Activated T-cell treated with anti-CD3 and anti-CD28 coated beads, Interleukin-2, amount 50 U/mL, for 24 hours (primary cell): ENCODE data around the gene COPG1.
"Not testable (repeated sequence)": the region's sequence is repeated elsewhere in the genome, so short reads cannot be mapped to it uniquely, and the experiment has no call there.

Experiments
- DNase-seq: peaks from one replicate; pipeline ENCODE4 v3.0.0-alpha.2; 2020
- H3K27ac Mint-ChIP-seq: 2 replicates; pipeline ENCODE4 v1.8.0; 2020; ENCODE audit warnings: mild to moderate bottlenecking, mixed read lengths
- H3K27me3 Mint-ChIP-seq: 2 replicates; pipeline ENCODE4 v1.8.0; 2020; ENCODE audit warnings: mixed read lengths
- H3K36me3 Mint-ChIP-seq: 2 replicates; pipeline ENCODE4 v1.8.0; 2020; ENCODE audit warnings: low read depth, mixed read lengths
- H3K4me1 Mint-ChIP-seq: 2 replicates; pipeline ENCODE4 v1.8.0; 2020; ENCODE audit warnings: low read depth, mixed read lengths
- H3K4me3 Mint-ChIP-seq: 2 replicates; pipeline ENCODE4 v1.8.0; 2020; ENCODE audit warnings: mild to moderate bottlenecking, moderate library complexity, mixed read lengths
- H3K9me3 Mint-ChIP-seq: 2 replicates; pipeline ENCODE4 v1.8.0; 2020; ENCODE audit warnings: mixed read lengths

The COPG1 gene

DNA sequence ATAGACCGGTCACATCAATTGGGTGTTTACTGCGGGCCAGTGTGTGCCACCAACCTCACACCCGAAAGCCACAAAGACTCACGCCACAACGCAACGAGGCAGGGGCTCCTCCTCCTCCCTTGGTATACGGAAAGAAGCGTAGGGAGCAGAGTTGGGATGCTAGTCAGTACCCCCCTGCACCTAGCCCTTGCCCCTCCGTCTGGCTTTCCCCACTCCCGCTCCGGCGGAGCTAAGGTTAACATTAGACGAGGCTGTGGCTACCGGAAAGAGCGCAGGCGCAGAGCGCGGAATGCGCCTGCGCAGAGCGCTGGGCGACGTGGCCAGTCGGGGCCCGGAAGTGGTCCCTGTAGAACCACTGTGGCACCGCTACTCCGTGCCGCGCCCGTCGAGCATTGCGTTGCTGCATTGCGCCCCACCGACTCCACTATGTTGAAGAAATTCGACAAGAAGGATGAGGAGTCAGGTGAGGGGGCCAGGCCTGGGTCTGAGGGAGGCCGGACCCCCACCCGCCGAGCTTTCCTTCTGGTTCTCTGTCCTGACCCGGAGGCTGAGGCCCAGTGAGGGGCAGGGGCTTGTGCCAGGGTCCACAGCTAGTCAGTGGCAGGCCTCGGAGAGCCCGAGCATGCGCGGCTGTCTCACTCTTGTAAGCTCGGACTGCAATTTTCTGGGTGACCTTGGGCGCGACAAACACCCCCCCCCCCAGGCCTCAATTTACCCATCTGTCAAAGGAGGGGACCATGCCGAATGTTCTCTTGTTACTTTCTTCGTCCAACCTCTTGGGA lies at the start of gene COPG1:
Gene COPG1, plus strand, starts transcription at position 323 of the 782 bp plus-strand sequence. Its CDS starts 104 bp downstream, at position 427.
- H3K27me3 Mint-ChIP-seq = no peaks in the 10 kb centered on the region
- peak within 1 kb of the TSS; percentile 96 for H3K4me3 Mint-ChIP-seq
- H3K4me1 Mint-ChIP-seq = peaks cover 48% of the 10 kb centered on the region

DNA sequence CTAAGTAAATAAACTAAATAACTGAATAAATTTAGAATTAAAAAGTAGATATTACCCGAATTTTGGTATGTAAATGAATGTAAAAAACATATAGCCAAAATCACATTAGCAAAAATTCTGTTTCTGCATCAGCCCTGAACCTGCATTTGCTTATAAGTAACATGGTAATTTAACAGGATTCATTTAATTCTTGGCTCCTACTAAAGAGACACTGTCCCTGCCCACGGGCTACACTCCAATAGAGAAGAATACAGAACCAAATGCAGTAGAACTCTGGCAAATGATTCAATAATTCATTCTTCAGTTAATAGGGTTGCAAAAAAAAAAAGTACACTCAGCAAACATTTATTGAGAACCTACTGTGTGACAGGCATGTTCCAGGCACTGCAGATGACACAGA lies 44.9 kb upstream of the COPG1 start:
- Mint-ChIP-seq H3K27ac (no peak overlapping the region), H3K36me3 (no peaks in the 10 kb centered on the region), H3K27me3 (no peaks in the 10 kb centered on the region), H3K9me3 (no peaks in the 10 kb centered on the region), H3K4me3 (no peak overlapping the region), H3K4me1 (no peaks in the 10 kb centered on the region)
- no peak for DNase-seq

More for the DNA sequence above, at the start of gene COPG1:
- H3K27ac Mint-ChIP-seq = peak within 1 kb of the TSS; percentile 97
- H3K36me3 Mint-ChIP-seq = peaks cover 50% of the 10 kb centered on the region
- no peaks in the 10 kb centered on the region for H3K9me3 Mint-ChIP-seq
- peak; percentile 93 for DNase-seq

GRCh38 chr3:129205109-129205832 lies 44.1 kb upstream of the COPG1 start:
- Mint-ChIP-seq H3K9me3 (no peaks in the 10 kb centered on the region), H3K36me3 (no peaks in the 10 kb centered on the region), H3K4me3 (no peak overlapping the region), H3K27ac (no peak overlapping the region), H3K27me3 (peaks cover 2% of the 10 kb centered on the region), H3K4me1 (no peaks in the 10 kb centered on the region)
- DNase-seq = no peak

DNA sequence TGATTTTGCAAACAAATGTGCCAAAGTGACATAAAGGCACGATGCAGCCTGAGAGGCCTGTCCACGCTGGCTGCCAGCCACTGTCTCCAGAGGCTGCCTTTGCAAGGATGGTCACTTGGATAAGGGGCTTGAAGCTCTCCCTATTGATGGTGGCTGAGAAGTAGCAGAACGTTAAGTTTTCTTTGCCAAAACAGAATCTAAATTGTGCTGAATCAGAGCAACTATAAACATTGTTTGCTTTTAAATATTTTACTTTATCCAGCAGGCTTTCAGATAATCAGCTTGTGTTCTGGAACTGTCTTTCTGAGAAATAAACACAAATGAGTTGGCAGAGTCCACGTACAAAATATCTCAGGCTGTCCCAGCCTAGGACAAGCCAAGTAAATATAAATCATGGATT lies 41.9 kb upstream of the COPG1 start:
- no peak for DNase-seq
- H3K9me3 Mint-ChIP-seq = no peaks in the 10 kb centered on the region

DNA sequence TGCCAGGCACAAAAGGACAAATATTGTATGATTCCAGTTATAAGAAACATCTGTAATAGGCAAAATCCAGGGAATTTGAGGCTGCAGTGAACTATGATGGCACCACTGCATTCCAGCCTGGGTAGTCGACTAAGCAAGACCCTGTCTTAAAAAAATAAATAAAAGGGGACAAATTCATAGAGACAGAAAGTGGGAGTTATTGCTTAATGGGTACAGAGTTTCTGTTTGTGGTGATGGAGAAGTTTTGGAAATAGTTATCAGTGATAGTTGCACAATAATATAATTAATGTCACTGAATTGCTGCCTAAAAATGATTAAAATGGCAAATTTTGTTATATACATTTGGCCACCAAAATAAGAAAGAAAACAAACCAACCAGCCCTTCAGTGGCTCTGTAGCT lies 38.1 kb upstream of the COPG1 start:
- Mint-ChIP-seq H3K27me3 (peaks cover 3% of the 10 kb centered on the region), H3K4me3 (no peak overlapping the region), H3K36me3 (no peaks in the 10 kb centered on the region), H3K27ac (no peak overlapping the region), H3K9me3 (no peaks in the 10 kb centered on the region), H3K4me1 (no peaks in the 10 kb centered on the region)
- DNase-seq = no peak

More for the DNA sequence above, 41.9 kb upstream of the COPG1 start:
- Mint-ChIP-seq H3K4me1 (no peaks in the 10 kb centered on the region), H3K27ac (no peak overlapping the region), H3K36me3 (no peaks in the 10 kb centered on the region), H3K27me3 (peaks cover 3% of the 10 kb centered on the region), H3K4me3 (no peak overlapping the region)

DNA sequence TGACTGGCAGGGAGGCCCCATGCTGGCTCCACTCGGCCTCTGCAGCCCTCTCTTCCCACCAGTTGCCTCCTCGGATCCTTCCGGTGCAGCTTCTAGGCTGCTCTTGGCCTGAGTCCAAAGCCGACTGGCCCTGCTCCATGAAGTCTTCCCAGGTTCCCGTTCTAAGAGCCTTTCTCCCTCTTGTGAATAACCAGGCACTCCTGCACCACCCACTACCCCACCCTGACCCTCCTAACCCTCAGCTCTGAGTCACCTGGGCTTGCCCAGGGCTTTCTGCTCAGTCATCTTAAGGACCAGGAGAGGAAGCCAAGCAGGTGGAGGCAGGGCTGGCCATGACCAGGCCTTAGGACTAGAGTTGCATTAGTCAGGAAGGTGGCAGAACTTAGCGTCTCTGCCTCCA lies 37.6 kb upstream of the COPG1 start:
- peaks cover 3% of the 10 kb centered on the region for H3K27me3 Mint-ChIP-seq
- no peak for DNase-seq
- no peaks in the 10 kb centered on the region for H3K4me1 Mint-ChIP-seq
- H3K36me3 Mint-ChIP-seq = no peaks in the 10 kb centered on the region
- H3K4me3 Mint-ChIP-seq = no peak overlapping the region
- no peak overlapping the region for H3K27ac Mint-ChIP-seq
- H3K9me3 Mint-ChIP-seq = no peaks in the 10 kb centered on the region

GRCh38 chr3:129213238-129213637 lies 36.2 kb upstream of the COPG1 start:
- no peak overlapping the region for H3K4me3 Mint-ChIP-seq
- H3K9me3 Mint-ChIP-seq = no peaks in the 10 kb centered on the region
- no peak overlapping the region for H3K27ac Mint-ChIP-seq
- peaks cover 3% of the 10 kb centered on the region for H3K27me3 Mint-ChIP-seq
- DNase-seq = no peak
- H3K4me1 Mint-ChIP-seq = no peaks in the 10 kb centered on the region
- H3K36me3 Mint-ChIP-seq = no peaks in the 10 kb centered on the region

DNA sequence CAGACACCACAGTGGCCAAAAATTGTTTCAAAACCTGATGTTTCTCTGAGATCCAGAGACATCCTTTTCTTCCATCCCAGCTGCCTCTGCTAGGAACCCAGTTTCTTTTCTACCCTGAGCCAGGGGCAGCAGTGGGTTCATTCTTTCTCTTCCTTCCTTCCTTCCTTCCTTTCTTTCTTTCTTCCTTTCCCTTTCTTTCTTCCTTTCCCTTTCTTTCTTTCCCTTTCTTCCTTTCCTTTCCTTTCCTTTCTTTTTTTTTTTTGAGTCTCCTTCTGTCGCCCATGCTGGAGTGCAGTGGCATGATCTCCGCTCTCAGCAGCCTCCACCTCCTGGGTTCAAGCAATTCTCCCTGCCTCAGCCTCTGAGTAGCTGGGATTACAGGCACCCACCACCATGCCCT lies 30.7 kb upstream of the COPG1 start:
- Mint-ChIP-seq H3K27ac (no peak overlapping the region), H3K36me3 (no peaks in the 10 kb centered on the region), H3K27me3 (no peaks in the 10 kb centered on the region), H3K4me1 (no peaks in the 10 kb centered on the region), H3K4me3 (no peak overlapping the region), H3K9me3 (no peaks in the 10 kb centered on the region)
- DNase-seq = no peak

- H3K27ac Mint-ChIP-seq, H3K9me3 Mint-ChIP-seq, DNase-seq, H3K36me3 Mint-ChIP-seq, H3K27me3 Mint-ChIP-seq, H3K4me3 Mint-ChIP-seq: not testable (repeated sequence)
- H3K4me1 Mint-ChIP-seq = peaks cover 19% of the 10 kb centered on the region
Observed at GRCh38 chr3:129224387-129224786, 25.0 kb upstream of the COPG1 start.

GRCh38 chr3:129224984-129225393 lies 24.4 kb upstream of the COPG1 start:
- Mint-ChIP-seq H3K27ac (peak overlapping the region; percentile 28), H3K4me1 (peaks cover 19% of the 10 kb centered on the region), H3K36me3 (no peaks in the 10 kb centered on the region), H3K9me3 (no peaks in the 10 kb centered on the region), H3K4me3 (peak overlapping the region; percentile 15), H3K27me3 (no peaks in the 10 kb centered on the region)
- DNase-seq = peak; percentile 39

DNA sequence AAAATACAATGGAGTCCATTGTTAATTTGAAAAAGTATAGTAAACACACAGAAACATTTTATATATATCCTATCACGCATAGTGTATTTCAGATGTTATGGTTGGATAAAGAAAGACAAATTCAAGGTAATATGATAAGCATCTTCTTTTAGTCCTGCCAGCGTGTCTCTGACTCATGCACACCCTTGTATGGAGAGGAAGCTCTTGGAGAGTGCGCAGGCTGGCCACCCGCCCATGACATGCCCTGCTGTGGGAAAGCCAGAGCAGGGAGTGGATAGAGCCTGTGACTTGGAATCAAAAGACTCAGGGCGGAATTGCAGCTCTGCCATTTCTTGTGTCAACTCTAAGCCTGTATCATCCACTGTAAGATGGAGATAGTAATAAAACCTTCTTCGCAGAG lies 23.0 kb upstream of the COPG1 start:
- Mint-ChIP-seq H3K27me3 (no peaks in the 10 kb centered on the region), H3K4me1 (peaks cover 29% of the 10 kb centered on the region), H3K4me3 (no peak overlapping the region), H3K36me3 (no peaks in the 10 kb centered on the region), H3K27ac (no peak overlapping the region), H3K9me3 (no peaks in the 10 kb centered on the region)
- DNase-seq = no peak

- H3K4me1 Mint-ChIP-seq = peaks cover 36% of the 10 kb centered on the region
- H3K27ac Mint-ChIP-seq = no peak overlapping the region
- H3K36me3 Mint-ChIP-seq = no peaks in the 10 kb centered on the region
- no peaks in the 10 kb centered on the region for H3K27me3 Mint-ChIP-seq
- no peak for DNase-seq
- no peaks in the 10 kb centered on the region for H3K9me3 Mint-ChIP-seq
- H3K4me3 Mint-ChIP-seq = no peak overlapping the region
Observed at GRCh38 chr3:129228891-129229585, 20.4 kb upstream of the COPG1 start.

GRCh38 chr3:129230311-129231019 lies 18.9 kb upstream of the COPG1 start:
- H3K36me3 Mint-ChIP-seq = no peaks in the 10 kb centered on the region
- H3K4me3 Mint-ChIP-seq = no peak overlapping the region
- H3K27me3 Mint-ChIP-seq = no peaks in the 10 kb centered on the region
- DNase-seq = no peak
- peak overlapping the region; percentile 71 for H3K27ac Mint-ChIP-seq
- H3K4me1 Mint-ChIP-seq = peaks cover 28% of the 10 kb centered on the region
- H3K9me3 Mint-ChIP-seq = no peaks in the 10 kb centered on the region

DNA sequence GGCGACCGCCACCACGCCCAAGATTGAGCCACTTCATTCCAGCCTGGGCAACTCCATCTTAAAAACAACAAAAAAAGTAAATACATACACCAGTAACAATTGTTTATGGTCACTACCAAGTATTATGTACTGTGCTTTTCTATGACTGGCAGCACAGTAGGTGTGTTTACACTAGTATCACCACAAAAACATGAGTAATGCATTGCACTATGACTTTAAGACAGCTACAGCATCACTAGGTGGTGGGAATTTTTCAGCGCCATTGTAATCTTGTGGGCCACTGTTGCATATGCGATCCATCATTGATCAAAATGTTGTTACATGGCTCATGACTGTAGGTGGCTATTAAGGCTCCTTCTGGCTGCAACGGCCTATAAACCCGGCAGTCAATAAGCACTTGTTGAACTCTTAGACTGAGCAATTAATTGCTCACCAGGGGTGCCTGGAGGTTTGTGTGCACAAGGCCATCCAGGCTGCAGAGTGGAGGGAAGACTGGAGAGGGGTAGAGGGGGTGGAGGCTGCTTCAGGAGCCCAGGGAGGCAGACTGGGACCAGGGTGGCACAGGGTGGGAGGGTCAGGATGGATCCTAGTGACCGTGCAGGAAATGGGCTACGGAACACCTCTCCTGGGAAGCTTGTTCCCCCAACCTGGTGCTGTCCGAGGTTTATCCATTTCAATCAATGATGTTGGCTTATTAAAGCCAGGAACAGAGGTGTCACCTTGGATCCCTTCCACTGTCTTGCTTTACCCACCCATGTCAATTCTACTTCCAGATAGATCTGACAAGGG lies 17.9 kb upstream of the COPG1 start:
- no peaks in the 10 kb centered on the region for H3K9me3 Mint-ChIP-seq
- no peak for DNase-seq
- H3K27ac Mint-ChIP-seq = peak overlapping the region; percentile 16
- peaks cover 24% of the 10 kb centered on the region for H3K4me1 Mint-ChIP-seq
- H3K36me3 Mint-ChIP-seq = no peaks in the 10 kb centered on the region
- no peak overlapping the region for H3K4me3 Mint-ChIP-seq
- no peaks in the 10 kb centered on the region for H3K27me3 Mint-ChIP-seq
